ENCODE data around the gene NANOS3. TPM values are rescaled to one million over a fixed set of nuclear protein-coding genes. Genes with fewer than 3 reads are reported as not detected.

NANOS3 gene
- total and polyA plus RNA-seq, 4 donors, result not detected

GRCh38 chr19:13929340-13929739 lies 52.4 kb downstream of the NANOS3 start:
- Histone ChIP-seq H3K9ac (ENCODE audit: low read depth in 1 of 2, low read length in 2 of 2) (no peak overlapping the region), H3K4me1 (ENCODE audit: control insufficient read depth in 4 of 4, insufficient read depth in 4 of 4, low read length in 3 of 4) (no peaks in the 10 kb centered on the region), H3K27ac (ENCODE audit: low read depth in 1 of 2, low read length in 2 of 2) (no peak overlapping the region), H3K4me3 (ENCODE audit: low read depth in 1 of 3, low read length in 3 of 3) (no peak overlapping the region), H3K9me3 (ENCODE audit: control insufficient read depth in 4 of 4, low read length in 3 of 4) (no peaks in the 10 kb centered on the region), H3K27me3 (ENCODE audit: control insufficient read depth in 4 of 4, insufficient read depth in 4 of 4, low read length in 3 of 4) (no peaks in the 10 kb centered on the region), H3K36me3 (ENCODE audit: control insufficient read depth in 4 of 4, insufficient read depth in 3 of 4, low read depth in 1 of 4, low read length in 3 of 4) (peaks cover 11 to 21% (median 17%) of the 10 kb centered on the region in 4 donors)
- TF ChIP-seq HNF4A (conservative IDR thresholded peaks at IDR 0.05), result no peak
- no peak for TF ChIP-seq SP1 (IDR thresholded peaks at IDR 0.05)
- TF ChIP-seq TAF1 (conservative IDR thresholded peaks at IDR 0.05), result no peak
- TF ChIP-seq RAD21 (IDR thresholded peaks at IDR 0.05), result no peak
- TF ChIP-seq HNF4G (IDR thresholded peaks at IDR 0.05), result no peak
- no peak for TF ChIP-seq REST (IDR thresholded peaks at IDR 0.05)
- TF ChIP-seq, protein P1, sequence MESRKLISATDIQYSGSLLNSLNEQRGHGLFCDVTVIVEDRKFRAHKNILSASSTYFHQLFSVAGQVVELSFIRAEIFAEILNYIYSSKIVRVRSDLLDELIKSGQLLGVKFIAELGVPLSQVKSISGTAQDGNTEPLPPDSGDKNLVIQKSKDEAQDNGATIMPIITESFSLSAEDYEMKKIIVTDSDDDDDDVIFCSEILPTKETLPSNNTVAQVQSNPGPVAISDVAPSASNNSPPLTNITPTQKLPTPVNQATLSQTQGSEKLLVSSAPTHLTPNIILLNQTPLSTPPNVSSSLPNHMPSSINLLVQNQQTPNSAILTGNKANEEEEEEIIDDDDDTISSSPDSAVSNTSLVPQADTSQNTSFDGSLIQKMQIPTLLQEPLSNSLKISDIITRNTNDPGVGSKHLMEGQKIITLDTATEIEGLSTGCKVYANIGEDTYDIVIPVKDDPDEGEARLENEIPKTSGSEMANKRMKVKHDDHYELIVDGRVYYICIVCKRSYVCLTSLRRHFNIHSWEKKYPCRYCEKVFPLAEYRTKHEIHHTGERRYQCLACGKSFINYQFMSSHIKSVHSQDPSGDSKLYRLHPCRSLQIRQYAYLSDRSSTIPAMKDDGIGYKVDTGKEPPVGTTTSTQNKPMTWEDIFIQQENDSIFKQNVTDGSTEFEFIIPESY (IDR thresholded peaks at IDR 0.05), result no peak
- no peak for TF ChIP-seq NR2F2 (IDR thresholded peaks at IDR 0.05)
- no peak for TF ChIP-seq FOXA2 (IDR thresholded peaks at IDR 0.05)
- no peak for TF ChIP-seq RXRA (IDR thresholded peaks at IDR 0.05)
- TF ChIP-seq EGR1 (IDR thresholded peaks at IDR 0.05; ENCODE audit: low read depth in 2 of 2), result no peak
- TF ChIP-seq, protein P2, sequence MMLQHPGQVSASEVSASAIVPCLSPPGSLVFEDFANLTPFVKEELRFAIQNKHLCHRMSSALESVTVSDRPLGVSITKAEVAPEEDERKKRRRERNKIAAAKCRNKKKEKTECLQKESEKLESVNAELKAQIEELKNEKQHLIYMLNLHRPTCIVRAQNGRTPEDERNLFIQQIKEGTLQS (IDR thresholded peaks at IDR 0.05), result no peak
- no peak for TF ChIP-seq CTCF (IDR thresholded peaks at IDR 0.05; ENCODE audit: low read depth, low read length, missing input control)
- TF ChIP-seq FOXA1 (IDR thresholded peaks at IDR 0.05), result no peak
- TF ChIP-seq JUND (IDR thresholded peaks at IDR 0.05), result no peak
- TF ChIP-seq YY1 (IDR thresholded peaks at IDR 0.05), result no peak
- no peak for TF ChIP-seq MAX (IDR thresholded peaks at IDR 0.05)
- no peak for TF ChIP-seq GABPA (IDR thresholded peaks at IDR 0.05 in 1 of 2, conservative IDR thresholded peaks at IDR 0.05 in 1 of 2)
- WGBS, result 92% methylated on average over 12 of the region's 12 CpGs
- no peak for DNase-seq (ENCODE audit: low spot score)

Data from liver (tissue), 9 donors.